RWPE2 (cell line): ENCODE results near the gene PDE2A.

ENCODE experiments used
- ATAC-seq: fragments of 200-7000 bp; cut with Tn5 transposase; 3 replicates; pipeline ENCODE4 v1.9.1; 2021; ENCODE audit warnings: low read depth
- DNase-seq: peaks from one replicate; pipeline ENCODE4 v3.0.0-alpha.2; 2020; ENCODE audit warnings: low spot score
- H3K27ac ChIP-seq: fragments of 450-650 bp; 2 replicates; pipeline ENCODE4 v1.5.1; 2017; ENCODE audit warnings: mild to moderate bottlenecking; ENCODE audit not compliant: poor library complexity, severe bottlenecking
- H3K27me3 ChIP-seq: fragments of 250-450 bp; sonication (Bioruptor Pico); 2 replicates; pipeline ENCODE4 v1.5.1; 2021; ENCODE audit warnings: mild to moderate bottlenecking, moderate library complexity; ENCODE audit not compliant: insufficient read depth, poor library complexity, severe bottlenecking
- H3K36me3 ChIP-seq: fragments of 250-450 bp; sonication (Bioruptor Pico); 2 replicates; pipeline ENCODE4 v1.5.1; 2020; ENCODE audit warnings: low read depth, mild to moderate bottlenecking, moderate library complexity
- H3K4me1 ChIP-seq: fragments of 250-450 bp; sonication (Bioruptor Pico); 2 replicates; pipeline ENCODE4 v1.5.1; 2021; ENCODE audit warnings: mild to moderate bottlenecking, moderate library complexity; ENCODE audit not compliant: insufficient read depth, poor library complexity, severe bottlenecking
- H3K4me3 ChIP-seq: fragments of 250-450 bp; sonication (Bioruptor Pico); 2 replicates; pipeline ENCODE4 v1.5.1; 2021; ENCODE audit warnings: mild to moderate bottlenecking, moderate library complexity; ENCODE audit not compliant: severe bottlenecking
- H3K9me3 ChIP-seq: fragments of 250-450 bp; sonication (Bioruptor Pico); 2 replicates; pipeline ENCODE4 v1.5.1; 2021; ENCODE audit warnings: mild to moderate bottlenecking, moderate library complexity; ENCODE audit not compliant: severe bottlenecking
- TF ChIP-seq, protein P1 (sequence below): fragments of 450-650 bp; IDR thresholded peaks from one replicate; pipeline ENCODE4 v1.5.1; 2017; ENCODE audit warnings: mild to moderate bottlenecking, moderate library complexity; ENCODE audit not compliant: poor library complexity, severe bottlenecking

PDE2A gene

DNA sequence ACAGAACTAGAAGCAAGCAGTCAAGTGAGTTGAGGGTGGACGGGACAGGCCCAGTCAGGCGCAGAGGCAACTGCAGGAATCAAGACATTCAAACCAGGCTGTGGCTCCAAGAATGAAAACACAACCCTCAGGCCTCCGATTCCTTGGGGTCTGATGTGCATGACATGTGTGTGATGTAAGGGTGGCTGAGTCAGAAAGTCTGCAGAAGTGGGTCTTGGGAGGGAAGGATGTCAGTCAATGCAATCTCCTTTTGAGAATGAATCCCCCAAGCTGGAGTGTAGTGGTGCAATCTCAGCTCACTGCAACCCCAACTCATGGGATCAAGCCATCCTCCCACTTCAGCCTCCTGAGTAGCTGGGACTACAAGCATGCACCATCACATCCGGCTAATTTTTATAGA lies 15.9 kb upstream of the PDE2A start:
- Histone ChIP-seq H3K27me3 (no peaks in the 10 kb centered on the region), H3K36me3 (peaks cover 44% of the 10 kb centered on the region), H3K27ac (no peak overlapping the region), H3K9me3 (no peaks in the 10 kb centered on the region), H3K4me1 (no peaks in the 10 kb centered on the region), H3K4me3 (no peak overlapping the region)
- DNase-seq, result no peak
- TF ChIP-seq, protein P1, sequence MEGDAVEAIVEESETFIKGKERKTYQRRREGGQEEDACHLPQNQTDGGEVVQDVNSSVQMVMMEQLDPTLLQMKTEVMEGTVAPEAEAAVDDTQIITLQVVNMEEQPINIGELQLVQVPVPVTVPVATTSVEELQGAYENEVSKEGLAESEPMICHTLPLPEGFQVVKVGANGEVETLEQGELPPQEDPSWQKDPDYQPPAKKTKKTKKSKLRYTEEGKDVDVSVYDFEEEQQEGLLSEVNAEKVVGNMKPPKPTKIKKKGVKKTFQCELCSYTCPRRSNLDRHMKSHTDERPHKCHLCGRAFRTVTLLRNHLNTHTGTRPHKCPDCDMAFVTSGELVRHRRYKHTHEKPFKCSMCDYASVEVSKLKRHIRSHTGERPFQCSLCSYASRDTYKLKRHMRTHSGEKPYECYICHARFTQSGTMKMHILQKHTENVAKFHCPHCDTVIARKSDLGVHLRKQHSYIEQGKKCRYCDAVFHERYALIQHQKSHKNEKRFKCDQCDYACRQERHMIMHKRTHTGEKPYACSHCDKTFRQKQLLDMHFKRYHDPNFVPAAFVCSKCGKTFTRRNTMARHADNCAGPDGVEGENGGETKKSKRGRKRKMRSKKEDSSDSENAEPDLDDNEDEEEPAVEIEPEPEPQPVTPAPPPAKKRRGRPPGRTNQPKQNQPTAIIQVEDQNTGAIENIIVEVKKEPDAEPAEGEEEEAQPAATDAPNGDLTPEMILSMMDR, result no peak
- no peak for ATAC-seq

DNA sequence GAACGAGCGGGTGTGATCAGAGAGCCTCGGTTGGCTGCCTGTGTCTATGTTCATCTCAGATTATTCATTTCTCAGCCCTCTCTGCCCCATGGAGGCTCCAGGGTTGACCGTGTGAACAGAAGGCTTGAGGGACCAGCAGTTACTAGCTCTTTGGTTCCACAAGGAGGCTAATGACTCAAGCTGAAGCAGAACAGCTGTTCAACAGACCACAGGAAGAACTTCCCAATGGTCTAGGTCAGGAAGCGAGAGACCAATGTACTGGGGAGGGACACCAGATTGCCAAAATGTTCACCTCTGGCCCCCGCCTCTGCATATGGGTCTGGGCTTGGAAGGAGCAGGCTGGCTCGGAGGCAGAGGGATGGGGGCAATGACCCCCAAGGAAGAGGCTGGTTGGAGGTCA lies 14.7 kb upstream of the PDE2A start:
- Histone ChIP-seq H3K4me3 (no peak overlapping the region), H3K9me3 (no peaks in the 10 kb centered on the region), H3K36me3 (peaks cover 44% of the 10 kb centered on the region), H3K27ac (no peak overlapping the region), H3K27me3 (no peaks in the 10 kb centered on the region), H3K4me1 (no peaks in the 10 kb centered on the region)
- ATAC-seq, result no peak
- TF ChIP-seq, protein P1, result no peak
- DNase-seq, result no peak

GRCh38 chr11:72688486-72688885 lies 14.3 kb upstream of the PDE2A start:
- no peak overlapping the region for H3K4me3 ChIP-seq
- no peak overlapping the region for H3K27ac ChIP-seq
- H3K9me3 ChIP-seq, result no peaks in the 10 kb centered on the region
- no peaks in the 10 kb centered on the region for H3K27me3 ChIP-seq
- TF ChIP-seq, protein P1, result no peak
- H3K36me3 ChIP-seq, result peaks cover 40% of the 10 kb centered on the region
- ATAC-seq (no peak), DNase-seq (no peak)
- H3K4me1 ChIP-seq, result no peaks in the 10 kb centered on the region

- Histone ChIP-seq H3K4me3 (no peak overlapping the region), H3K4me1 (no peaks in the 10 kb centered on the region), H3K27ac (no peak overlapping the region), H3K36me3 (peaks cover 28% of the 10 kb centered on the region), H3K9me3 (no peaks in the 10 kb centered on the region), H3K27me3 (no peaks in the 10 kb centered on the region)
- ATAC-seq (no peak), DNase-seq (no peak)
- TF ChIP-seq, protein P1, result no peak
These were observed 13.1 kb upstream of the PDE2A start for GRCh38 chr11:72687326-72687725.

DNA sequence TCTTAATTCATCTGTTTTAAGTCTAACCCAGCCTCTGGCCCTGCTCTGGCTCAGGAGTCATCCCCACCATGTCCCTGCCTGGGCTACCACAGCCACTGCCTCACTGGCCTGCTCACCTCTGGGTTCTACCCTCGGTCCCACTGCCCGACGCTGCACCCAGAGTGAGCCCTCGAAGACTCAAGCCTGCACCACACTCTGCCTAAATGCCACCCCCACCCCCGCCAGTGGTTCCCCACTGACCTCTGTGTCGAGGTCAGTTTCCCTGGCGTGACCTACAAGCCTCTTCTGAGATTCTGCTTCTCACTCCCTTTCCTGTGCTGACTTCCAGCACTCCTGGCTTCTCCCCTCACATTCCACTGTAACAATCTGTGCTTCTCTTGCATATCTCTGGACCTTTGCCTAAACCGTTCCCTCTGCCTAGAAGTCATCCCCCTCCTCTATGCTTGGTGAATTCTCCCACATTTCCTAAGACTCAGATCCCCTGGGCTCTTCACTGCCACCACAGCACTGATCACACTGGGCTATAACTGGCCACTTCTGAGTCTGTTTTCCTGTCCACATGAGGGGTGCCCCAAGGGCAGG lies 12.5 kb upstream of the PDE2A start:
- Histone ChIP-seq H3K27me3 (no peaks in the 10 kb centered on the region), H3K36me3 (peaks cover 22% of the 10 kb centered on the region), H3K4me3 (no peak overlapping the region), H3K27ac (no peak overlapping the region), H3K4me1 (no peaks in the 10 kb centered on the region), H3K9me3 (no peaks in the 10 kb centered on the region)
- TF ChIP-seq, protein P1, result no peak
- ATAC-seq (no peak), DNase-seq (no peak)
